Vagina (tissue), 2 donors: ENCODE data around the gene ZNF578.
"Not testable (repeated sequence)": the region's sequence is repeated elsewhere in the genome, so short reads cannot be mapped to it uniquely, and the experiment has no call there.

Source experiments
- CTCF ChIP-seq, 3 experiments: fragments of 450-650 bp in 2 of 3; fragments of 200-600 bp in 1 of 3; sonication (generic) in 1 of 3; IDR thresholded peaks; one replicate each; pipeline ENCODE4 v1.5.1; 2017 to 2019; ENCODE audit warnings: antibody characterized with exemption in 3 of 3, mild to moderate bottlenecking in 2 of 3, moderate library complexity in 2 of 3
- POLR2A ChIP-seq, 2 donors: fragments of 450-650 bp; IDR thresholded peaks; one replicate each; pipeline ENCODE4 v1.6.1; 2017; ENCODE audit warnings: antibody characterized with exemption in 2 of 2, mild to moderate bottlenecking in 2 of 2, moderate library complexity in 2 of 2
- POLR2AphosphoS5 ChIP-seq, 2 donors: sonication (generic); formaldehyde crosslinking; IDR thresholded peaks; one replicate each; pipeline ENCODE4 v1.9.0; 2017; ENCODE audit warnings: antibody characterized with exemption in 2 of 2, mild to moderate bottlenecking in 2 of 2, low read depth in 1 of 2; ENCODE audit not compliant: insufficient read depth in 1 of 2

- not testable (repeated sequence) for TF ChIP-seq POLR2AphosphoS5 (IDR thresholded peaks at IDR 0.05; ENCODE audit: insufficient read depth in 1 of 2, low read depth in 1 of 2); CTCF (IDR thresholded peaks at IDR 0.05); POLR2A (IDR thresholded peaks at IDR 0.05)
These were observed 65.8 kb downstream of the ZNF578 start for GRCh38 chr19:52519175-52519574.
